Transverse colon (tissue), 4 donors: ENCODE results near the gene TMEM170B. TPM values are rescaled to one million over a fixed set of nuclear protein-coding genes. Genes with fewer than 3 reads are reported as not detected.

Source experiments
- DNase-seq: peaks from one replicate; pipeline ENCODE4 v3.0.0-alpha.2; 2019
- H3K27ac ChIP-seq, 4 donors: fragments of 200-600 bp; sonication (generic); 2 replicates each; pipeline ENCODE4 v1.5.1; 2016 to 2018; ENCODE audit warnings: inconsistent platforms in 4 of 4
- H3K27me3 ChIP-seq: fragments of 200-600 bp; sonication (generic); 2 replicates; pipeline ENCODE4 v1.5.1; 2017; ENCODE audit warnings: inconsistent platforms
- H3K36me3 ChIP-seq, 4 donors: fragments of 200-600 bp; sonication (generic); 2 replicates each; pipeline ENCODE4 v1.5.1; 2017 to 2019; ENCODE audit warnings: inconsistent platforms in 4 of 4
- H3K4me1 ChIP-seq, 4 donors: fragments of 200-600 bp; sonication (generic); 2 replicates each; pipeline ENCODE4 v1.5.1; 2017 to 2020; ENCODE audit warnings: inconsistent platforms in 4 of 4
- H3K4me3 ChIP-seq, 4 donors: fragments of 200-600 bp; sonication (generic); 1 replicate in 1 of 4; 2 replicates in 3 of 4; pipeline versions ENCODE4 v1.5.1 to v1.6.1; 2017 to 2019; ENCODE audit warnings: inconsistent platforms in 4 of 4
- H3K9me3 ChIP-seq, 2 donors: fragments of 200-600 bp; sonication (generic); 2 replicates each; pipeline ENCODE4 v1.5.1; 2017 to 2019; ENCODE audit warnings: inconsistent platforms in 2 of 2
- CTCF ChIP-seq, 5 experiments: fragments of 200-600 bp in 3 of 5; fragments of 450-650 bp in 2 of 5; sonication (generic) in 3 of 5; IDR thresholded peaks; 1 replicate in 2 of 5; 2 replicates in 3 of 5; pipeline ENCODE4 v1.5.1; 2016 to 2017; ENCODE audit warnings: antibody characterized with exemption in 5 of 5, inconsistent platforms in 3 of 5, mild to moderate bottlenecking in 2 of 5, moderate library complexity in 1 of 5
- EP300 ChIP-seq: sonication (generic); formaldehyde crosslinking; IDR thresholded peaks from one replicate; pipeline ENCODE4 v1.6.1; 2017; ENCODE audit warnings: antibody characterized with exemption, low read depth
- POLR2A ChIP-seq: fragments of 450-650 bp; IDR thresholded peaks from one replicate; pipeline ENCODE4 v1.6.1; 2016; ENCODE audit warnings: antibody characterized with exemption, mild to moderate bottlenecking, moderate library complexity
- POLR2AphosphoS5 ChIP-seq, 3 donors: sonication (generic); formaldehyde crosslinking; IDR thresholded peaks; one replicate each; pipeline ENCODE4 v1.6.1; 2016; ENCODE audit warnings: antibody characterized with exemption in 3 of 3
- WGBS, 2 donors: methylation state at CpG; one replicate each; pipeline ENCODE4 v1.1.5; 2018; ENCODE audit warnings: low coverage in 1 of 2; 5-methylcytosine and 5-hydroxymethylcytosine counted together
- in situ Hi-C, 4 donors: fragments of 200-750 bp; cut with MboI; loops; one replicate each; pipeline versions ENCODE4 v1.15.0 to v1.15.1; 2017; ENCODE audit warnings: low sequenced_read_pairs in 3 of 4, low pct_ligation_motif_present in 1 of 4, low pct_unique_long_range_greater_than_20kb in 1 of 4
- intact Hi-C: fragments of 100-400 bp; cut with DNase I; formaldehyde crosslinking; loops from one replicate; pipeline ENCODE4 v1.15.1; 2023; ENCODE audit warnings: low total_unique reads
- total RNA-seq, 4 donors: library from RNA; depleted of rRNA; stranded (reverse); fragments of >200 nt; gene quantifications; one replicate each; pipeline ENCODE4 v1.1.0, GENCODE V29; 2016

The TMEM170B gene
- total RNA-seq, 4 donors from 2014 or later: 1.6 to 8.0 (median 3.0) TPM

- Histone ChIP-seq H3K36me3 (no peaks in the 10 kb centered on the region), H3K4me3 (no peak overlapping the region), H3K9me3 (no peaks in the 10 kb centered on the region), H3K27me3 (no peaks in the 10 kb centered on the region), H3K27ac (no peak overlapping the region), H3K4me1 (no peaks in the 10 kb centered on the region)
- in situ Hi-C loops (loop anchor here in 2 of 4 donors (10.0 to 25.0 kb wide), 4 partner anchors 81 to 1312 kb away; no protein-coding TSS in a partner anchor), intact Hi-C loops (no loop called here)
- WGBS, 2 donors: 42 to 44% methylated on average over 10 of the region's 10 CpGs
- TF ChIP-seq POLR2AphosphoS5 (IDR thresholded peaks at IDR 0.05): no peak
- peak; percentile 80 to 86 (median 84) for TF ChIP-seq CTCF (IDR thresholded peaks at IDR 0.05)
- peak; percentile 57 for DNase-seq
These were observed 38.0 kb downstream of the TMEM170B start for GRCh38 chr6:11575408-11576033.

GRCh38 chr6:11580686-11581405, 43.3 kb downstream of the TMEM170B start:
- H3K4me3 ChIP-seq: no peak overlapping the region

GRCh38 chr6:11584244-11584643, 46.7 kb downstream of the TMEM170B start:
- in situ Hi-C loops: loop anchor here in 1 of 4 donors (25.0 kb wide), 1 partner anchor 1303 kb away; no protein-coding TSS in a partner anchor
- intact Hi-C loops: no loop called here
- no peak for TF ChIP-seq CTCF (IDR thresholded peaks at IDR 0.05)
- no peak for TF ChIP-seq POLR2AphosphoS5 (IDR thresholded peaks at IDR 0.05)
- TF ChIP-seq EP300: no peak
- no peak for TF ChIP-seq POLR2A
- no peak for DNase-seq
- Histone ChIP-seq H3K27me3 (no peaks in the 10 kb centered on the region), H3K27ac (no peak overlapping the region), H3K9me3 (no peaks in the 10 kb centered on the region), H3K4me1 (peaks cover 0 to 6% (median 2%) of the 10 kb centered on the region in 4 donors), H3K4me3 (no peak overlapping the region), H3K36me3 (no peaks in the 10 kb centered on the region)
- WGBS, 2 donors: 65 to 74% methylated on average over 5 of the region's 5 CpGs

More at GRCh38 chr6:11580686-11581405, 43.3 kb downstream of the TMEM170B start:
- no peak for DNase-seq
- no peak overlapping the region for H3K27ac ChIP-seq
- TF ChIP-seq EP300 (no peak), CTCF (IDR thresholded peaks at IDR 0.05) (no peak), POLR2A (no peak), POLR2AphosphoS5 (IDR thresholded peaks at IDR 0.05) (no peak)
- in situ Hi-C loops: loop anchor here in 1 of 4 donors (25.0 kb wide), 1 partner anchor 1306 kb away; no protein-coding TSS in a partner anchor
- no peaks in the 10 kb centered on the region for H3K36me3 ChIP-seq
- 70 to 78% methylated on average over 4 of the region's 4 CpGs for WGBS, 2 donors
- no peaks in the 10 kb centered on the region for H3K9me3 ChIP-seq
- H3K4me1 ChIP-seq: no peaks in the 10 kb centered on the region
- no peaks in the 10 kb centered on the region for H3K27me3 ChIP-seq
- intact Hi-C loops: no loop called here

- Histone ChIP-seq H3K4me1 (peaks cover 0 to 6% (median 2%) of the 10 kb centered on the region in 4 donors), H3K27me3 (no peaks in the 10 kb centered on the region), H3K27ac (no peak overlapping the region), H3K36me3 (no peaks in the 10 kb centered on the region), H3K4me3 (no peak overlapping the region), H3K9me3 (no peaks in the 10 kb centered on the region)
- no peak for DNase-seq
- intact Hi-C loops (no loop called here), in situ Hi-C loops (loop anchor here in 1 of 4 donors (25.0 kb wide), 1 partner anchor 1302 kb away; no protein-coding TSS in a partner anchor)
- WGBS, 2 donors: 19 to 25% methylated on average over 1 of the region's 1 CpG
- TF ChIP-seq CTCF (IDR thresholded peaks at IDR 0.05): peak; percentile 47 to 63 (median 59)
- no peak for TF ChIP-seq POLR2AphosphoS5 (IDR thresholded peaks at IDR 0.05)
These were observed 48.0 kb downstream of the TMEM170B start for GRCh38 chr6:11585426-11586016.
